GM12878 (cell line): ENCODE data around the gene PARP15. TPM values are rescaled to one million over a fixed set of nuclear protein-coding genes. Genes with fewer than 3 reads are reported as not detected.
A peak's percentile ranks its signal among the peaks of the same experiment; 100 is the strongest.

ENCODE experiments used
- ATAC-seq: fragments of 200-7000 bp; cut with Tn5 transposase; 3 replicates; pipeline ENCODE4 v1.9.1; 2020; ENCODE audit warnings: mild to moderate bottlenecking, moderate library complexity
- BruUV-seq: library from RNA; stranded (reverse); fragments of 400-500 nt; replicated peaks from 2 replicates; lab custom pipeline; 2021; lab: Mats Ljungman, UMichigan
- CTCF ChIA-PET: fragments of 300-600 bp; sonication (Branson Sonifier 250); formaldehyde crosslinking; extraction: SDS; loops from one replicate; lab custom pipeline; 2021; ENCODE audit warnings: inconsistent platforms; lab: Yijun Ruan, JAX
- POLR2A ChIA-PET: fragments of 350-600 bp; formaldehyde crosslinking; extraction: SDS; loops from one replicate; lab custom pipeline; 2021; ENCODE audit warnings: inconsistent platforms; lab: Charles Lee
- RAD21 ChIA-PET: fragments of 300-600 bp; sonication (Branson Sonifier 250); formaldehyde crosslinking; loops from one replicate; lab custom pipeline; 2023; ENCODE audit warnings: antibody characterized with exemption; ENCODE audit not compliant: unreplicated experiment; lab: Charles Lee
- SMC1A ChIA-PET: fragments of 300-600 bp; sonication (Branson Sonifier 250); formaldehyde crosslinking; loops from one replicate; lab custom pipeline; 2023; ENCODE audit not compliant: unreplicated experiment, uncharacterized antibody; lab: Charles Lee
- DNase-seq: peaks from one replicate; pipeline ENCODE4 v3.0.0-alpha.2; 2011; ENCODE audit warnings: low read depth, low spot score
- FAIRE-seq: peaks from 3 replicates; lab custom pipeline; 2011; peaks lifted over from hg19 to GRCh38; lab: Jason Lieb, UNC
- H2AFZ ChIP-seq: 2 replicates; pipeline ENCODE4 v1.6.0; 2011; ENCODE audit warnings: low read depth, low read length, control low read depth; ENCODE audit not compliant: control insufficient read depth
- H3K27ac ChIP-seq: 2 replicates; pipeline ENCODE4 v1.5.1; 2011; ENCODE audit warnings: control low read depth; ENCODE audit not compliant: control insufficient read depth, insufficient read depth
- H3K27me3 ChIP-seq, 2 experiments: replicated peaks in 1 of 2; 2 replicates each; pipeline versions ENCODE4 v1.6.0 to v1.6.1; 2011; ENCODE audit warnings: low read length in 1 of 2; ENCODE audit not compliant: control insufficient read depth in 2 of 2, insufficient read depth in 2 of 2
- H3K36me3 ChIP-seq, 2 experiments: 2 replicates each; pipeline ENCODE4 v1.5.1; 2011; ENCODE audit warnings: low read length in 1 of 2; ENCODE audit not compliant: control insufficient read depth in 2 of 2, insufficient read depth in 2 of 2
- H3K4me1 ChIP-seq: 2 replicates; pipeline ENCODE4 v1.6.1; 2011; ENCODE audit warnings: mild to moderate bottlenecking, low read length, moderate library complexity, mixed read lengths; ENCODE audit not compliant: control insufficient read depth, insufficient read depth
- H3K4me2 ChIP-seq: 2 replicates; pipeline ENCODE4 v1.6.0; 2011; ENCODE audit warnings: control low read depth; ENCODE audit not compliant: control insufficient read depth, insufficient read depth
- H3K4me3 ChIP-seq: fragments of 200-600 bp; sonication (generic); 2 replicates; pipeline ENCODE4 v1.5.1; 2016
- H3K79me2 ChIP-seq: 2 replicates; pipeline ENCODE4 v1.6.0; 2011; ENCODE audit warnings: low read length; ENCODE audit not compliant: control insufficient read depth, insufficient read depth
- H3K9ac ChIP-seq: 2 replicates; pipeline ENCODE4 v1.8.0; 2011; ENCODE audit warnings: low read length, control low read depth, mixed read lengths; ENCODE audit not compliant: control insufficient read depth, insufficient read depth
- H3K9me3 ChIP-seq: replicated peaks from 3 replicates; pipeline ENCODE4 v1.5.1; 2011; ENCODE audit warnings: mild to moderate bottlenecking, low read length; ENCODE audit not compliant: control insufficient read depth, insufficient read depth
- H4K20me1 ChIP-seq: 2 replicates; pipeline ENCODE4 v1.6.0; 2011; ENCODE audit not compliant: control insufficient read depth, insufficient read depth
- BCL11A ChIP-seq: IDR thresholded peaks from 2 replicates; pipeline ENCODE4 v1.6.1; 2011; ENCODE audit warnings: low read depth, low read length
- CHD2 ChIP-seq: IDR thresholded peaks from 2 replicates; pipeline ENCODE4 v1.6.1; 2011; ENCODE audit warnings: low read depth, low read length, improper control_type of control experiment, borderline replicate concordance
- MTA3 ChIP-seq: IDR thresholded peaks from 2 replicates; pipeline ENCODE4 v1.6.1; 2012; ENCODE audit warnings: low read length, inconsistent platforms, borderline replicate concordance
- NR2C2 ChIP-seq: IDR thresholded peaks from 2 replicates; pipeline ENCODE4 v1.6.1; 2011; ENCODE audit warnings: borderline replicate concordance, low read depth; ENCODE audit not compliant: control insufficient read depth, insufficient read length
- PAX5 ChIP-seq: IDR thresholded peaks from 2 replicates; pipeline ENCODE4 v1.6.1; 2011; ENCODE audit warnings: low read depth, low read length, borderline replicate concordance
- RAD51 ChIP-seq: fragments of 450-650 bp; IDR thresholded peaks from 2 replicates; pipeline ENCODE4 v1.6.1; 2016; ENCODE audit warnings: moderate library complexity, mild to moderate bottlenecking, inconsistent platforms
- RB1 ChIP-seq: fragments of 450-650 bp; formaldehyde crosslinking; IDR thresholded peaks from 2 replicates; pipeline ENCODE4 v1.6.1; 2017; ENCODE audit warnings: mild to moderate bottlenecking, borderline replicate concordance
- TCF7 ChIP-seq: IDR thresholded peaks from 2 replicates; pipeline ENCODE4 v1.6.1; 2014; ENCODE audit warnings: antibody characterized with exemption, borderline replicate concordance
- WGBS: methylation state at CpG from one replicate; pipeline ENCODE4 v1.1.6; 2016; ENCODE audit warnings: low lambda C conversion rate; ENCODE audit not compliant: insufficient replicate concordance, insufficient coverage; ENCODE audit errors: missing lambda C conversion rate; 5-methylcytosine and 5-hydroxymethylcytosine counted together
- in situ Hi-C: fragments of 300-500 bp; cut with MboI; formaldehyde crosslinking; loops from 9 replicates; pipeline ENCODE4 v1.14.3; 2018; ENCODE audit warnings: mixed read lengths
- intact Hi-C: fragments of 100-400 bp; cut with micrococcal nuclease; formaldehyde crosslinking; loops from one replicate; pipeline ENCODE4 v1.14.2; 2022; ENCODE audit not compliant: unreplicated experiment
- polyA plus RNA-seq, 11 experiments: library from polyadenylated mRNA; depleted of rRNA in 4 of 11; unstranded in 6 of 11; stranded (reverse) in 5 of 11; fragments of >200 nt; fragmentation: Nextera tagmentation in 4 of 11; fragmentation: Illumina TruSeq in 1 of 11; extraction: Ambion mirVana in 4 of 11; extraction: Trizol in 1 of 11; gene quantifications; 1 replicate in 1 of 11; 2 replicates in 10 of 11; pipeline versions ENCODE4 v1.2.1 to v1.2.3, GENCODE V29; 2011 to 2016; ENCODE audit warnings: inconsistent platforms in 2 of 11, missing spikeins in 2 of 11, low read depth in 1 of 11
- total RNA-seq, 4 experiments: library from RNA; depleted of rRNA in 3 of 4; stranded (reverse); fragments of >200 nt in 3 of 4; fragmentation: Illumina TruSeq in 1 of 4; extraction: Trizol in 1 of 4; gene quantifications; 2 replicates each; pipeline versions ENCODE4 v1.2.1 to v1.2.3, GENCODE V29; 2013 to 2021
- TF ChIP-seq, protein P1 (sequence below): fragments of 450-650 bp; conservative IDR thresholded peaks from 2 replicates; pipeline ENCODE4 v1.6.1; 2017; ENCODE audit warnings: mild to moderate bottlenecking, moderate library complexity
- TF ChIP-seq, protein P2 (sequence below): fragments of 450-650 bp; IDR thresholded peaks from 2 replicates; pipeline ENCODE4 v1.6.1; 2017; ENCODE audit warnings: borderline replicate concordance
- TF ChIP-seq, protein P3 (sequence below): fragments of 450-650 bp; IDR thresholded peaks from 2 replicates; pipeline ENCODE4 v1.6.1; 2018; ENCODE audit warnings: borderline replicate concordance, mild to moderate bottlenecking; ENCODE audit not compliant: partially characterized antibody
- TF ChIP-seq, protein P4 (sequence below): fragments of 450-650 bp; formaldehyde crosslinking; IDR thresholded peaks from 2 replicates; pipeline ENCODE4 v1.4.0; 2022; ENCODE audit warnings: mild to moderate bottlenecking, moderate library complexity

PARP15 gene
- total and polyA plus RNA-seq, 10 of the 15 experiments (the other 5 are each of a cell fraction or from before 2014, with no cell fraction given), result 9.0 to 234 (median 36.3) TPM

DNA sequence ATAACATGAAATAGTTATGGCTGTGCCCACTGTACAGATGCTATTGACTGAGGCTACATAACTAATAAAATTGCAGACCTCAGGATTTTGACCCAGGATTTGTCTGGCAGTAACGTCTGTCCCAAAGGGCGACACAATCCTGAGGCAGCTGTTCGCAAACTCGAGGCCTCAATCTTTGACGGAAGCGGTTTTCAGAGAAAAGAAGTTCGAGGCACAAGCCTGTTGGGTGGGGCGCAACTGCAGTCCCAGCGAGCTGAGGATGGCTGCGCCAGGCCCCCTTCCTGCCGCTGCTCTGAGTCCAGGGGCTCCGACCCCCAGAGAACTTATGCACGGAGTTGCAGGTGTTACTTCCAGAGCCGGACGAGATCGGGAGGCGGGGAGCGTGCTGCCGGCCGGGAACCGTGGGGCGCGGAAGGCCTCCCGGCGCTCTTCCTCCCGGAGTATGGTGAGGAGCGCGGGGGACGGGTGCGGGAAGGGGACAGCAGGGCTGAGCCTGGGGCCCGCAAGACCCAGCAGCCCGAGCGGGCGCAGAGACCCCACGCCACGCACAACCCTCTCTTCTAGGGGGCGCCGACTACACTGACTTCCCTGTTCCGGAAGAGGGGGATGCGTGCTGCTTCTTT, at the start of gene PARP15 (continued):
- TF ChIP-seq, protein P1, sequence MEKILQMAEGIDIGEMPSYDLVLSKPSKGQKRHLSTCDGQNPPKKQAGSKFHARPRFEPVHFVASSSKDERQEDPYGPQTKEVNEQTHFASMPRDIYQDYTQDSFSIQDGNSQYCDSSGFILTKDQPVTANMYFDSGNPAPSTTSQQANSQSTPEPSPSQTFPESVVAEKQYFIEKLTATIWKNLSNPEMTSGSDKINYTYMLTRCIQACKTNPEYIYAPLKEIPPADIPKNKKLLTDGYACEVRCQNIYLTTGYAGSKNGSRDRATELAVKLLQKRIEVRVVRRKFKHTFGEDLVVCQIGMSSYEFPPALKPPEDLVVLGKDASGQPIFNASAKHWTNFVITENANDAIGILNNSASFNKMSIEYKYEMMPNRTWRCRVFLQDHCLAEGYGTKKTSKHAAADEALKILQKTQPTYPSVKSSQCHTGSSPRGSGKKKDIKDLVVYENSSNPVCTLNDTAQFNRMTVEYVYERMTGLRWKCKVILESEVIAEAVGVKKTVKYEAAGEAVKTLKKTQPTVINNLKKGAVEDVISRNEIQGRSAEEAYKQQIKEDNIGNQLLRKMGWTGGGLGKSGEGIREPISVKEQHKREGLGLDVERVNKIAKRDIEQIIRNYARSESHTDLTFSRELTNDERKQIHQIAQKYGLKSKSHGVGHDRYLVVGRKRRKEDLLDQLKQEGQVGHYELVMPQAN, result peak; percentile 42; the same call in 1 of the 2 replicates
- 0 out of 2 replicates have a peak, but pooled peaks have one; percentile 6 for TF ChIP-seq MTA3
- TF ChIP-seq, all 136 proteins: peak for 35

DNA sequence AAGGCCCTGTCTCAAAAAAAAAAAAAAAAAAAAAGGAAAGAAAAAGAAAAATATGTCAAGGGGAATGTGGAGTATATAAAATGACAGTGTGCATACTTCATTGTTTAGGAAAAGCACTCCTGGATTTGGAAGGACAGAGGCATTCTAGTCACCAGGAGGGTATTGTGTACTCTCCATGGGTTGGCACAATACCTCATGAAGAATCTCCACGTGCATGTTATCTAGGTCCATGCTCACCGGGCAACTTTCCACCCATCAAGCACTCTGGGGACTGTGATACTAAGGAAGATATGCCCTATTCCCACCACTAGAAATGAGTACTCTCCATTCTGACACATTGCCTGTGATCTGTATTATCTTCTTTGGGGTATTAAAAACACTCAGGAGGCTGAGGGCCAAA, 47.3 kb upstream of the PARP15 start:
- POLR2A ChIA-PET, result interaction anchor here (0.6 kb wide), 1 partner anchor 854 kb away, joined by 5 read pairs; no protein-coding TSS in a partner anchor
- ATAC-seq (no peak), DNase-seq (no peak), FAIRE-seq (no peak)
- Histone ChIP-seq H3K79me2 (no peaks in the 10 kb centered on the region), H4K20me1 (no peaks in the 10 kb centered on the region), H2AFZ (no peak overlapping the region), H3K4me3 (no peak overlapping the region), H3K9me3 (no peaks in the 10 kb centered on the region), H3K9ac (no peak overlapping the region), H3K27ac (no peak overlapping the region), H3K4me1 (peaks cover 6% of the 10 kb centered on the region), H3K27me3 (no peaks in the 10 kb centered on the region), H3K36me3 (peaks cover 4 to 18% of the 10 kb centered on the region in 2 experiments), H3K4me2 (no peak overlapping the region)
- RAD21 ChIA-PET, result no interaction called here
- BruUV-seq, result no TSS peak
- 71% methylated on average over 2 of the region's 2 CpGs for WGBS
- intact Hi-C loops, result loop anchor here (10.0 kb wide), 1 partner anchor 135 kb away; no protein-coding TSS in a partner anchor
- CTCF ChIA-PET, result no interaction called here
- in situ Hi-C loops, result loop anchor here (10.0 kb wide), 1 partner anchor 985 kb away; the partner anchor contains the start of gene POLQ
- SMC1A ChIA-PET, result no interaction called here
- TF ChIP-seq RAD51, result no peak
- TF ChIP-seq TCF7, result no peak
- no peak for TF ChIP-seq RB1
- TF ChIP-seq BCL11A, result no peak
- no peak for TF ChIP-seq PAX5
- TF ChIP-seq, protein P2, sequence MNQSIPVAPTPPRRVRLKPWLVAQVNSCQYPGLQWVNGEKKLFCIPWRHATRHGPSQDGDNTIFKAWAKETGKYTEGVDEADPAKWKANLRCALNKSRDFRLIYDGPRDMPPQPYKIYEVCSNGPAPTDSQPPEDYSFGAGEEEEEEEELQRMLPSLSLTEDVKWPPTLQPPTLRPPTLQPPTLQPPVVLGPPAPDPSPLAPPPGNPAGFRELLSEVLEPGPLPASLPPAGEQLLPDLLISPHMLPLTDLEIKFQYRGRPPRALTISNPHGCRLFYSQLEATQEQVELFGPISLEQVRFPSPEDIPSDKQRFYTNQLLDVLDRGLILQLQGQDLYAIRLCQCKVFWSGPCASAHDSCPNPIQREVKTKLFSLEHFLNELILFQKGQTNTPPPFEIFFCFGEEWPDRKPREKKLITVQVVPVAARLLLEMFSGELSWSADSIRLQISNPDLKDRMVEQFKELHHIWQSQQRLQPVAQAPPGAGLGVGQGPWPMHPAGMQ, result no peak
- TF ChIP-seq CHD2, result no peak
- TF ChIP-seq NR2C2, result no peak
- TF ChIP-seq, protein P3, sequence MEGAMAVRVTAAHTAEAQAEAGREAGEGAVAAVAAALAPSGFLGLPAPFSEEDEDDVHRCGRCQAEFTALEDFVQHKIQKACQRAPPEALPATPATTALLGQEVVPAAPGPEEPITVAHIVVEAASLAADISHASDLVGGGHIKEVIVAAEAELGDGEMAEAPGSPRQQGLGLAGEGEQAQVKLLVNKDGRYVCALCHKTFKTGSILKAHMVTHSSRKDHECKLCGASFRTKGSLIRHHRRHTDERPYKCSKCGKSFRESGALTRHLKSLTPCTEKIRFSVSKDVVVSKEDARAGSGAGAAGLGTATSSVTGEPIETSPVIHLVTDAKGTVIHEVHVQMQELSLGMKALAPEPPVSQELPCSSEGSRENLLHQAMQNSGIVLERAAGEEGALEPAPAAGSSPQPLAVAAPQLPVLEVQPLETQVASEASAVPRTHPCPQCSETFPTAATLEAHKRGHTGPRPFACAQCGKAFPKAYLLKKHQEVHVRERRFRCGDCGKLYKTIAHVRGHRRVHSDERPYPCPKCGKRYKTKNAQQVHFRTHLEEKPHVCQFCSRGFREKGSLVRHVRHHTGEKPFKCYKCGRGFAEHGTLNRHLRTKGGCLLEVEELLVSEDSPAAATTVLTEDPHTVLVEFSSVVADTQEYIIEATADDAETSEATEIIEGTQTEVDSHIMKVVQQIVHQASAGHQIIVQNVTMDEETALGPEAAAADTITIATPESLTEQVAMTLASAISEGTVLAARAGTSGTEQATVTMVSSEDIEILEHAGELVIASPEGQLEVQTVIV, result no peak
- TF ChIP-seq, protein P4, sequence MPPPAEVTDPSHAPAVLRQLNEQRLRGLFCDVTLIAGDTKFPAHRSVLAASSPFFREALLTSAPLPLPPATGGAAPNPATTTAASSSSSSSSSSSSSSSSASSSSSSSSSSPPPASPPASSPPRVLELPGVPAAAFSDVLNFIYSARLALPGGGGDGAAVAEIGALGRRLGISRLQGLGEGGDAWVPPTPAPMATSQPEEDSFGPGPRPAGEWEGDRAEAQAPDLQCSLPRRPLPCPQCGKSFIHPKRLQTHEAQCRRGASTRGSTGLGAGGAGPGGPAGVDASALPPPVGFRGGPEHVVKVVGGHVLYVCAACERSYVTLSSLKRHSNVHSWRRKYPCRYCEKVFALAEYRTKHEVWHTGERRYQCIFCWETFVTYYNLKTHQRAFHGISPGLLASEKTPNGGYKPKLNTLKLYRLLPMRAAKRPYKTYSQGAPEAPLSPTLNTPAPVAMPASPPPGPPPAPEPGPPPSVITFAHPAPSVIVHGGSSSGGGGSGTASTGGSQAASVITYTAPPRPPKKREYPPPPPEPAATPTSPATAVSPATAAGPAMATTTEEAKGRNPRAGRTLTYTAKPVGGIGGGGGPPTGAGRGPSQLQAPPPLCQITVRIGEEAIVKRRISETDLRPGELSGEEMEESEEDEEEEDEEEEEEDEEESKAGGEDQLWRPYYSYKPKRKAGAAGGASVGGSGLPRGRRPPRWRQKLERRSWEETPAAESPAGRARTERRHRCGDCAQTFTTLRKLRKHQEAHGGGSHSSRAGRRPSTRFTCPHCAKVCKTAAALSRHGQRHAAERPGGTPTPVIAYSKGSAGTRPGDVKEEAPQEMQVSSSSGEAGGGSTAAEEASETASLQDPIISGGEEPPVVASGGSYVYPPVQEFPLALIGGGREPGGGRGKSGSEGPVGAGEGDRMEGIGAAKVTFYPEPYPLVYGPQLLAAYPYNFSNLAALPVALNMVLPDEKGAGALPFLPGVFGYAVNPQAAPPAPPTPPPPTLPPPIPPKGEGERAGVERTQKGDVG (CRISPR knock-in tag), result no peak
